ENCODE measurements around the gene TMEM273.

DNA sequence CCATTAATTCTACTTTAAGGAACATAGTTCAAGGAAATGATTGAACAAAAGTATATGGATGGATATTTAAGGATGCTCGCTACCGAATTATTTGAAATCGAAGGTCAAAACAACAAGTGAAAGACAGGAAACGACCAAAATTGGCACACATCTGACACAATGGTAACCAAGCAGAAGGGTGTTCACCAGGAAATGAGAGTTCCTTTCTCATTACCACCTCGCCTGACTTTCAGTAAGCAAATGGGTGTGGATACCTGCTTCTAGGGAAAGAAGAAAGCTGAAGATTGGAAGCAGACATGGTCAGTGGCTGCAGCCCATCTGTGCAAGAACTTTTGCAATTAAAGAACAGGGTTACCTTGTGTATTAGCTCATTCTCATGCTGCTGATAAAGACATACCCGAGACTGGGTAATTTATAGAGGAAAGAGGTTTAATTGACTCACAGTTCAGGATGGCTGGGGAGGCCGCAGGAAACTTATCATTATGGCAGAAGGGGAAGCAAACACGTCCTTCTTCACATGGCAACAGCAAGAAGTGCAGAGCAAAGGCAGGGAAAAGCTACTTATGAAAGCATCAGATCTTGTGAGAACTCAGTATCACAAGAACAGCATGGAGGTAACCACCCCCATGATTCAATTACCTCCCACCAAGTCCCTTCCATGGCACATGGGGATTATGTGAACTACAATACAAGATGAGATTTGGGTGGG is 6.2 kb upstream of the TMEM273 start:
- TF ChIP-seq POLR2AphosphoS5 (IDR thresholded peaks at IDR 0.05; ENCODE audit: low read depth, low read length) (no peak), FOSL1 (IDR thresholded peaks at IDR 0.05; ENCODE audit: low read depth) (no peak), EGR1 (IDR thresholded peaks at IDR 0.05; ENCODE audit: low read depth) (no peak), REST (IDR thresholded peaks at IDR 0.05; ENCODE audit: low read depth) (no peak), POLR2A (IDR thresholded peaks at IDR 0.05; ENCODE audit: borderline replicate concordance, extremely low read depth, insufficient read depth, insufficient read length) (no peak), RAD21 (IDR thresholded peaks at IDR 0.05; ENCODE audit: low read depth) (no peak)
- TF ChIP-seq, protein P1, sequence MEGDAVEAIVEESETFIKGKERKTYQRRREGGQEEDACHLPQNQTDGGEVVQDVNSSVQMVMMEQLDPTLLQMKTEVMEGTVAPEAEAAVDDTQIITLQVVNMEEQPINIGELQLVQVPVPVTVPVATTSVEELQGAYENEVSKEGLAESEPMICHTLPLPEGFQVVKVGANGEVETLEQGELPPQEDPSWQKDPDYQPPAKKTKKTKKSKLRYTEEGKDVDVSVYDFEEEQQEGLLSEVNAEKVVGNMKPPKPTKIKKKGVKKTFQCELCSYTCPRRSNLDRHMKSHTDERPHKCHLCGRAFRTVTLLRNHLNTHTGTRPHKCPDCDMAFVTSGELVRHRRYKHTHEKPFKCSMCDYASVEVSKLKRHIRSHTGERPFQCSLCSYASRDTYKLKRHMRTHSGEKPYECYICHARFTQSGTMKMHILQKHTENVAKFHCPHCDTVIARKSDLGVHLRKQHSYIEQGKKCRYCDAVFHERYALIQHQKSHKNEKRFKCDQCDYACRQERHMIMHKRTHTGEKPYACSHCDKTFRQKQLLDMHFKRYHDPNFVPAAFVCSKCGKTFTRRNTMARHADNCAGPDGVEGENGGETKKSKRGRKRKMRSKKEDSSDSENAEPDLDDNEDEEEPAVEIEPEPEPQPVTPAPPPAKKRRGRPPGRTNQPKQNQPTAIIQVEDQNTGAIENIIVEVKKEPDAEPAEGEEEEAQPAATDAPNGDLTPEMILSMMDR (IDR thresholded peaks at IDR 0.05 in 2 of 3, conservative IDR thresholded peaks at IDR 0.05 in 1 of 3; ENCODE audit: borderline replicate concordance in 1 of 3, insufficient read depth in 1 of 3, low read depth in 2 of 3, low read length in 2 of 3), result no peak
- TF ChIP-seq, protein P2, sequence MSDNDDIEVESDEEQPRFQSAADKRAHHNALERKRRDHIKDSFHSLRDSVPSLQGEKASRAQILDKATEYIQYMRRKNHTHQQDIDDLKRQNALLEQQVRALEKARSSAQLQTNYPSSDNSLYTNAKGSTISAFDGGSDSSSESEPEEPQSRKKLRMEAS (IDR thresholded peaks at IDR 0.05), result no peak
